C4-2B (cell line): Measurements from ENCODE around the gene CTRL.

Experiments
- ZFX ChIP-seq: fragments of 450-650 bp; IDR thresholded peaks from 2 replicates; pipeline ENCODE4 v1.6.1; 2017
- TF ChIP-seq, protein P1 (sequence below): fragments of 450-650 bp; conservative IDR thresholded peaks from 2 replicates; pipeline ENCODE4 v1.5.1; 2017; ENCODE audit warnings: mild to moderate bottlenecking

DNA sequence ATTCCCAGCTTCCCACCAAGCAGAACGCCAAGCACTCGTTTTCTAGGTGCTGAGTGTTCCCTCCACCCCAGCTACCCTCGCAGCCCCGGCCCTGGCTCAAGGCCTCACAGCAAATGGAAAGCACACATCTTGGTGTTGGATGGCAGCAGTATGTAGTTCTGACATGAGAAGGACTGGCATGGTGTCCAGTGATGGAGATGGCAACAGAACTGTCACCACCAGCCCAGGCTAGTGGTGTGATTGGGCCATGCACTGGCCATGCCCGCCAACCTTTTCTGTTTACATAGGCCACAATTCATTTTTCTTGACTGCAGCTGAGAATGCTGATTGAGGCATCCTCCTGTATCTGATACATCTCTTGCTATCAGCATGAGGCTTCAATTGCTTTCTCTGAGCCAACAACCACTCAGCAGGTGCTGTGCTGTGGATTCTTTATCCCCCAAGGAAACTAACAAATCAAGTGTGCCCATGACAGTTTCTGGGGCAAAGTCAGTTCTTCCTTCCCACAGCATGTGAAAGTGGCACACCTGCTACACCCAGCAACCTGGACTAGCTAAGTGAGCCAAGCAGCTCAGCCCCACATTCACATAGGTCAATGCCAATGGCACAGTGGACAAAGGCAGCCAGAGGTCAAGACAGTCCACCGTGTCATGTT, 32.9 kb upstream of the CTRL start:
- TF ChIP-seq, protein P1, sequence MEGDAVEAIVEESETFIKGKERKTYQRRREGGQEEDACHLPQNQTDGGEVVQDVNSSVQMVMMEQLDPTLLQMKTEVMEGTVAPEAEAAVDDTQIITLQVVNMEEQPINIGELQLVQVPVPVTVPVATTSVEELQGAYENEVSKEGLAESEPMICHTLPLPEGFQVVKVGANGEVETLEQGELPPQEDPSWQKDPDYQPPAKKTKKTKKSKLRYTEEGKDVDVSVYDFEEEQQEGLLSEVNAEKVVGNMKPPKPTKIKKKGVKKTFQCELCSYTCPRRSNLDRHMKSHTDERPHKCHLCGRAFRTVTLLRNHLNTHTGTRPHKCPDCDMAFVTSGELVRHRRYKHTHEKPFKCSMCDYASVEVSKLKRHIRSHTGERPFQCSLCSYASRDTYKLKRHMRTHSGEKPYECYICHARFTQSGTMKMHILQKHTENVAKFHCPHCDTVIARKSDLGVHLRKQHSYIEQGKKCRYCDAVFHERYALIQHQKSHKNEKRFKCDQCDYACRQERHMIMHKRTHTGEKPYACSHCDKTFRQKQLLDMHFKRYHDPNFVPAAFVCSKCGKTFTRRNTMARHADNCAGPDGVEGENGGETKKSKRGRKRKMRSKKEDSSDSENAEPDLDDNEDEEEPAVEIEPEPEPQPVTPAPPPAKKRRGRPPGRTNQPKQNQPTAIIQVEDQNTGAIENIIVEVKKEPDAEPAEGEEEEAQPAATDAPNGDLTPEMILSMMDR, result no peak
- TF ChIP-seq ZFX, result no peak
